ENCODE results near the gene CDK15.

The CDK15 gene

GRCh38 chr2:201852878-201853415 is 46.6 kb downstream of the CDK15 start:
- no peak for DNase-seq (ENCODE audit: low read depth)

GRCh38 chr2:201854221-201854801 is 48.0 kb downstream of the CDK15 start:
- TF ChIP-seq CTCF (IDR thresholded peaks at IDR 0.05; ENCODE audit: control insufficient read depth, extremely low read depth, insufficient read depth) = no peak
- DNase-seq (ENCODE audit: low read depth) = no peak
- no peak overlapping the region for H3K4me3 ChIP-seq (ENCODE audit: low read depth, low read length)

More at GRCh38 chr2:201852878-201853415, 46.6 kb downstream of the CDK15 start:
- no peak overlapping the region for H3K4me3 ChIP-seq (ENCODE audit: low read depth, low read length)
- no peak for TF ChIP-seq CTCF (IDR thresholded peaks at IDR 0.05; ENCODE audit: control insufficient read depth, extremely low read depth, insufficient read depth)

GRCh38 chr2:201854841-201855240 is 48.5 kb downstream of the CDK15 start:
- H3K4me3 ChIP-seq (ENCODE audit: low read depth, low read length) = no peak overlapping the region
- DNase-seq (ENCODE audit: low read depth) = no peak
- TF ChIP-seq CTCF (IDR thresholded peaks at IDR 0.05; ENCODE audit: control insufficient read depth, extremely low read depth, insufficient read depth) = no peak

- H3K4me3 ChIP-seq (ENCODE audit: low read depth, low read length) = no peak overlapping the region
- no peak for TF ChIP-seq CTCF (IDR thresholded peaks at IDR 0.05; ENCODE audit: control insufficient read depth, extremely low read depth, insufficient read depth)
- no peak for DNase-seq (ENCODE audit: low read depth)
These were observed 49.0 kb downstream of the CDK15 start for GRCh38 chr2:201855356-201855755.

- no peak for TF ChIP-seq CTCF (IDR thresholded peaks at IDR 0.05; ENCODE audit: control insufficient read depth, extremely low read depth, insufficient read depth)
- no peak overlapping the region for H3K4me3 ChIP-seq (ENCODE audit: low read depth, low read length)
- DNase-seq (ENCODE audit: low read depth) = no peak
These were observed 51.0 kb downstream of the CDK15 start for GRCh38 chr2:201857326-201857725.

DNA sequence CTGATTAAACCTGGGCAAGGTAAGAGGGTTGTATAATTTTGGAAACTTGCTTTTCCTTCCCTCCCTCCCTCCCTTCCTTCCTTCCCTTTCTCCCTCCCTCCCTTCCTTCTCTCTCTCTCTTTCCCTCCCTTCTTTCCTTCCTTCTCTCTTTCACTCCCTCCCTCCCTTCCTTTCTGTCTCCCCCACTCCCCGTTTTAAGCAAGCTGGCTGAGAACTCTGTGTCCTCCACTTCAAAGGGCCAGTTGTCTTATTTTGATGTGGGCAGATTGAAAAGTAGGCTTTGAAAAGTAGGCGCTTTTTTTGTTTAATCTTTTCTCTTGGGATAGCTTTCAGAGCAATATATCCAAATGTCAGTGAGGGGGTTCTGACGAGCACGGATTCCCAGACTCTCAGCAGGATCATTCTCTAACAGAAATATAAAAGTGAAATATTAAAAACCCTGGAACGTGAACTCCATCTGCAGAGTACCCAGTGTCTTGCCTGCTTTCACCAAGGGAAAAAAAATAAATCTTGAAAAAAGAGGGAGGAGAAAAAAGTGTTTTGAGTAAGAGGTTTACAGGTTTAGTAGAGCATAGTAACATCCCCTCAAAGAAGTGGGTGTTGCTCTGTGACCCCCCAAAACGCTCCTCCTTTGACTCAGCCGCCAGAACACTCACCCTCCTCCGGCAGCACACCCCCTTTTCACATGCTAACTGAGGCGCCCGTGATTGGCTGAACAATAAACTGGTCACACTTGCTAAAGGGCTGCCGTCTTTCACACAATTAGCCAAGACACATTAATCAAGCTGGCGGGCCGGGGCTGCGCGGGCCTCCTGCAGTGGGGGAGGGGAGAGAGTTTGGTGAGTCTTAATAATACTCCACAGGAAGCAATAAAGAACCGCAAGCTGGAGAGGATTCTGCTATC is 52.2 kb downstream of the CDK15 start:
- DNase-seq (ENCODE audit: low read depth) = no peak
- TF ChIP-seq CTCF (IDR thresholded peaks at IDR 0.05; ENCODE audit: control insufficient read depth, extremely low read depth, insufficient read depth) = no peak
- H3K4me3 ChIP-seq (ENCODE audit: low read depth, low read length) = no peak overlapping the region

Measured in LNCaP clone FGC (cell line).